HG03442 (cell line): Measurements from ENCODE around the gene SOD2.
A peak's percentile ranks its signal among the peaks of the same experiment; 100 is the strongest.
"Not testable (repeated sequence)": the region's sequence is repeated elsewhere in the genome, so short reads cannot be mapped to it uniquely, and the experiment has no call there.

Experiments used
- ATAC-seq: cut with Tn5 transposase; IDR thresholded peaks from one replicate; pipeline ENCODE4 v1.9.1; 2021; ENCODE audit warnings: mild to moderate bottlenecking, moderate library complexity; ENCODE audit not compliant: unreplicated experiment

SOD2 gene

GRCh38 chr6:159693128-159693893 lies at the start of gene SOD2:
Gene SOD2, minus strand, starts transcription at chr6:159693241. Its CDS starts 74 bp downstream, at chr6:159693167.
- ATAC-seq = peak; percentile 75

DNA sequence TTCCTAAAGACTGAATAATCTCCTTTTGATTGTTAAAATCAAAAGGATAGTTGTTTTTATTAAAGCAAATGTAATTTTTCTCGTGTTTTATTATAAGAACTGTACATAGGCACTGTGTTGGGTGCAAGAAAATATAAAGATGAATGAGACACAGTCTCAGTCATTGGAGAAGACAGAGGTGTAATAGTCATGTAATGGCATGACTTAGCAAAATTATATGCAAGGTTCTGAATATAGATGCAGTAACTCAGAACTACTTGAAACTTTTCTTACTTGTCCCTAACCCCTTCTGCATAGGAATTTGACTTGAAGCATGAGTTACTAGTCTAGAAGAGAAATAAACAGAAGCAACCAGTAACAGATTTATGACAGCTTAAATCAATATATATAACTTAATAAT lies 49.1 kb upstream of the SOD2 start:
- no peak for ATAC-seq

DNA sequence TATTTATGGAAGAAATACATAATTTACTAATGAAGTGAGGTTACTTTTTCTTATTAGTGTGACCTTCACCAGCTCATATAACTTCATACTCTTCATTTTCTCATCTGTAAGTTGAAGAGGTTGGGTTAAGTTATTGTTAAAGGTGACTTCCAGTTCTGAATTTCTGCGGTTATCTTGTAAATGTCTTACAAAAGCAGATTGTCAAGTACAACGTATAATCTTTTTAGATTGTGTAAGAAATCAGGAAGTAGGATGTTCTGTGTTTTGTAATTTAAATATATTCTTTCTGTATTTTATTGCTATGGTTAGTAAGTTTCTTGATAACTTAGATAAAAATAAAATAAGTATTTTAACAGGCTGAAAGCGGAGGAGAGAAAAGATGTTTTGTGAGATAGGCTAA lies 46.3 kb upstream of the SOD2 start:
- ATAC-seq = no peak

DNA sequence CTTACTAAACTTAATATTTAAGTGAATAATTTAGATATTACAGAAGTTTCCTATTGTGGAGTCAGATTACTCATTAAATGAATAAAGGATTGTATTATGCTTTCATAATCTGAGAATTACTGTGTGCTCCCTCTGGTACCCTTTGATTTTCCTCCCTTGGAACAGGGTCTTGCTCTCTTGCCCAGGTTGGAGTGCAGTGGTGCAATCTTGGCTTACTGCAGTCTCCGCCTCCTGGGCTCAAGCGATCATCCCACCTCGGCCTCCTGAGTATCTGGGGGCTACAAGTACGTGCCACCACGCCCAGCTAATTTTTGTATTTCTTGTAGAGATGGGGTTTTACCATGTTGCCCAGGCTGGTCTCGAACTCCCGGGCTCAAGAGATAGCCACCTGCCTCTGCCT lies 43.9 kb upstream of the SOD2 start:
- no peak for ATAC-seq

DNA sequence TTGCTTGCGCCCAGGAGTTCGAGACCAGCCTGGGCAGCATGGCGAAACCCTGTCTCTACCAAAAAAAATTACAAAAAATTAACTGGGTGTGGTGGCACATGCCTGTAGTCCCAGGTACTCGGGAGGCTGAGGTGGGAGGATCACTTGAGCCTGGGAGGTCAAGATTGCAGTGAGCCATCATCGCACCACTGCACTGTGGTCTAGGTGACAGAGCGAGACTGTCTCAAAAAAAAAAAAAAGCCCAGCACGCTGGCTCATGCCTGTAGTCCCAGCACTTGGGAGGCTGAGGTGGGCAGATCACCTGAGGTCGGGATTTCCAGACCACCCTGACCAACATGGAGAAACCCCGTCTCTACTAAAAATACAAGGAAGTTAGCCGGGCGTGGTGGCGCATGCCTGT lies 40.4 kb upstream of the SOD2 start:
- ATAC-seq = not testable (repeated sequence)

DNA sequence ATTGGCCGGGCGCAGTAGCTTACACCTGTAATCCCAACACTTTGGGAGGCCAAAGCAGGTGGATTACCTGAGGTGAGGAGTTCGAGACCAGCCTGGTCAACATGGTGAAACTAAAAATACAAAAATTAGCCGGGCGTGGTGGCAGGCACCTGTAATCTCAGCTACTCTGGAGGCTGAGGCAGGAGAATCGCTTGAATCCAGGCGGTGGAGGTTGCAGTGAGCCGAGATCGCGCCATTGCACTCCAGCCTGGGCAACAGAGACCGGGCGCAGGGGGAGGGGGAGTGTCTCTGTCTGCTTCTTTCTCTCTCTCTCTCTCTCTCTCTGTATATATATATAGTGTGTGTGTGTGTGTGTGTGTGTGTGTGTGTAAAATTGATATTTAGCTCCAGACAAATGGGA lies 39.5 kb upstream of the SOD2 start:
- ATAC-seq = not testable (repeated sequence)

GRCh38 chr6:159730332-159730676 lies 37.3 kb upstream of the SOD2 start:
- ATAC-seq = no peak

DNA sequence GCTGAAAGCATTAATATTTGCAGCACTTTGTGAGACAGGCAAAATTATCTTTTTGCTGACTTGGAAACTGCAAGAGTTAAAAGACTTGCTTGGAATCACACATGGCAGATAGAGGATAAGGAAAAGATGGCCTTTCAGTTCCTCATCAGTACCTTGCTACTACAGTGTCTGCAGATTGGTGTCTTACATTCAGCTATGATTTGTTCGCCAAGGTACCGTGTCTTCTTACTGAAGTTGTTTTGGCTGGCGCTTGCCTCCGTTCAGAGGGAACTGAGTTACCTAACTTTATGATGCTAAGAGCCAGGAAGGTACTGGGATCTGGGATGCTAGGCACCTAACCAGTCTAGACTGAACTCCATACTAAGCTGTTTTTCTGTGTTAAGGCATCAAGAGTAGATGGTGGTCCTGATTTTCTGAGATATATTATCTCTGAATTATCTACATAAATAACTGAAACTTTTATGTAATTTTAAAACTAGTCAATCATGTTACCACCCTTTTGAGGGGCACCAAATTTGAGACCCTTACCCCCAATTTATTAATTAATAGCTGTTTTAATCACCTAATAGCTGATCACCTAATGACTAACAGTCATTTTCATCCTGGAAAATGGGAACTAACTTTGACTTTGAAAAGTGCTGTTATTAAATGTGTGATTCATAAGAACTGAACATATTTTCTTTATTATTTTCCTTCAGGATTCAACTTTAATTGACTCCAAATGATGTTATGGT lies 36.7 kb upstream of the SOD2 start:
- no peak for ATAC-seq

- no peak for ATAC-seq
Observed at GRCh38 chr6:159728531-159728964, 35.5 kb upstream of the SOD2 start.

GRCh38 chr6:159727717-159728445 lies 34.8 kb upstream of the SOD2 start:
- ATAC-seq = peak; percentile 27

GRCh38 chr6:159726918-159727716 lies 34.1 kb upstream of the SOD2 start, which contains the start of gene WTAP:
Gene WTAP, plus strand, starts transcription at chr6:159727506. Its CDS starts 8,760 bp downstream, at chr6:159736266.
- ATAC-seq = peak; percentile 80

GRCh38 chr6:159726255-159726917 lies 33.3 kb upstream of the SOD2 start:
- ATAC-seq = no peak

DNA sequence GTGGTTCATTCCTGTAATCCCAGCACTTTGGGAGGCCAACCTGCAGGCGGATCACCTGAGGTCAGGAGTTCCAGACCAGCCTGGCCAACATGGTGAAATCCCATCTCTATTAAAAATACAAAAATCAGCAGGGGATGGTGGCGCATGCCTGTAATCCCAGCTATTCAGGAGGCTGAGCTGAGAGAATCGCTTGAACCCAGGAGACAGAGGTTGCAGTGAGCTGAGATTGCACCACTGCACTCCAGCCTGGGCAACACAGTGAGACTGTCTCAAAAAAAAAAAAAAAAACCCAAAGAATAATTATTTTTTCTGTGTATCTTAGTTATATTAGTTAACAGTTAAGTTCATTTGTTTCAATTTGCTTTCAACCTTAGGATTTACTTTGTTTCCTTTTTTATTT lies 32.2 kb upstream of the SOD2 start:
- ATAC-seq = not testable (repeated sequence)

DNA sequence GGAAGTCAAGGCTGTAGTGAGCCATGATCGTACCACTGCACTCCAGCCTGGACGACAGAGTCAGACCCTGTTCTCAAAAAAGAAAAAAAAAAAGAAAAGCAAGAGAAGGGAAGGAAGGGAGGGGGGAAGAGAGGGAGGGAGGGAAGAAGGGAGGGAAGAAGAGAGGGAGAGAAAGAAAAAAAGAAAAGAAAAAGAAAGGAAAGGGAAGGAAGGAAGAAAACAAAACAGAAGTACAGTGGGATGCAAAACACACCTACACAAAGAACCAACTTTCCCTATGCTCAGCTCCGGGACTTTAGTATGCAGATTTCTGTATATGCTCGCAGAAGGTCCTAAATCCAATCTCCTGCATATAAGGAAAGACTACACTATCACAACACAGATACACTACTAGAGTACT lies 31.7 kb upstream of the SOD2 start:
- ATAC-seq = no peak

- no peak for ATAC-seq
Observed at GRCh38 chr6:159723259-159723658, 30.2 kb upstream of the SOD2 start.

GRCh38 chr6:159722655-159723054 lies 29.6 kb upstream of the SOD2 start:
- ATAC-seq = no peak

GRCh38 chr6:159721981-159722380 lies 28.9 kb upstream of the SOD2 start:
- not testable (repeated sequence) for ATAC-seq

GRCh38 chr6:159720708-159721107 lies 27.7 kb upstream of the SOD2 start:
- ATAC-seq = no peak

GRCh38 chr6:159719287-159719686 lies 26.2 kb upstream of the SOD2 start:
- ATAC-seq = no peak

GRCh38 chr6:159718634-159719033 lies 25.6 kb upstream of the SOD2 start:
- ATAC-seq = no peak
